Kidney epithelial cell (primary cell): ENCODE results near the gene CNTNAP2. TPM values are rescaled to one million over a fixed set of nuclear protein-coding genes. Genes with fewer than 3 reads are reported as not detected.
"Not testable (repeated sequence)": the region's sequence is repeated elsewhere in the genome, so short reads cannot be mapped to it uniquely, and the experiment has no call there.

ENCODE experiments used
- DNase-seq: peaks from one replicate; pipeline ENCODE4 v3.0.0-alpha.2; 2010; ENCODE audit warnings: low read depth
- H3K27me3 ChIP-seq: 2 replicates; pipeline ENCODE4 v1.6.0; 2011; ENCODE audit warnings: low read length; ENCODE audit not compliant: control insufficient read depth, insufficient read depth
- H3K36me3 ChIP-seq: 2 replicates; pipeline ENCODE4 v1.5.1; 2011; ENCODE audit warnings: low read length; ENCODE audit not compliant: control insufficient read depth, insufficient read depth
- H3K4me3 ChIP-seq: 2 replicates; pipeline ENCODE4 v1.5.1; 2011; ENCODE audit warnings: low read depth, mild to moderate bottlenecking, control low read depth, low read length
- total RNA-seq: library from RNA; depleted of rRNA; stranded (reverse); fragments of >200 nt; gene quantifications from 2 replicates; pipeline ENCODE4 v1.2.3, GENCODE V29; 2015
- TF ChIP-seq, protein P1 (sequence below): IDR thresholded peaks from 2 replicates; pipeline ENCODE4 v1.5.1; 2011; ENCODE audit warnings: mild to moderate bottlenecking, moderate library complexity, low read length, control low read depth, inconsistent platforms; ENCODE audit not compliant: insufficient read depth, poor library complexity, severe bottlenecking

Gene CNTNAP2
- total RNA-seq, 1 donor from 2014 or later = 14.0 TPM

DNA sequence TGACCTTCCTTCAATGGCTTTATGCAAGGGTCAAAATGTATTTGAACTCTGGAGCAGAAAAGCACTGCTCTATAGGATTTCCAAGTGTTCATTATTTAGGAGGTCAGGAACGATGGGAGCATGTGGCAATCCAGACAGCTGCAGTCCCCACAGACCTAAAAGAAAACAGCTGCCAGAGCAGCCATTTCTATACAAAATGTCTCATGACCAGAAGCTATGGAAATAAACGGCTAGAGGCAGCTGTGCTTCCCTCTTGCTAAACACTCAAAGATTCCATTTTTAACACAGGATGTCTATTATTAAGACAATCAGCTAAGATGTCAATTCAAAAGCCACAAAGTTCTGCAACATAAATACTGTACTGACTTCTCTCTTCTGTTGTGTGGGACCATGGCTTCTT lies 1594.8 kb downstream of the CNTNAP2 start:
- Histone ChIP-seq H3K4me3 (no peak overlapping the region), H3K27me3 (no peaks in the 10 kb centered on the region), H3K36me3 (no peaks in the 10 kb centered on the region)
- TF ChIP-seq, protein P1, sequence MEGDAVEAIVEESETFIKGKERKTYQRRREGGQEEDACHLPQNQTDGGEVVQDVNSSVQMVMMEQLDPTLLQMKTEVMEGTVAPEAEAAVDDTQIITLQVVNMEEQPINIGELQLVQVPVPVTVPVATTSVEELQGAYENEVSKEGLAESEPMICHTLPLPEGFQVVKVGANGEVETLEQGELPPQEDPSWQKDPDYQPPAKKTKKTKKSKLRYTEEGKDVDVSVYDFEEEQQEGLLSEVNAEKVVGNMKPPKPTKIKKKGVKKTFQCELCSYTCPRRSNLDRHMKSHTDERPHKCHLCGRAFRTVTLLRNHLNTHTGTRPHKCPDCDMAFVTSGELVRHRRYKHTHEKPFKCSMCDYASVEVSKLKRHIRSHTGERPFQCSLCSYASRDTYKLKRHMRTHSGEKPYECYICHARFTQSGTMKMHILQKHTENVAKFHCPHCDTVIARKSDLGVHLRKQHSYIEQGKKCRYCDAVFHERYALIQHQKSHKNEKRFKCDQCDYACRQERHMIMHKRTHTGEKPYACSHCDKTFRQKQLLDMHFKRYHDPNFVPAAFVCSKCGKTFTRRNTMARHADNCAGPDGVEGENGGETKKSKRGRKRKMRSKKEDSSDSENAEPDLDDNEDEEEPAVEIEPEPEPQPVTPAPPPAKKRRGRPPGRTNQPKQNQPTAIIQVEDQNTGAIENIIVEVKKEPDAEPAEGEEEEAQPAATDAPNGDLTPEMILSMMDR = no peak
- no peak for DNase-seq

DNA sequence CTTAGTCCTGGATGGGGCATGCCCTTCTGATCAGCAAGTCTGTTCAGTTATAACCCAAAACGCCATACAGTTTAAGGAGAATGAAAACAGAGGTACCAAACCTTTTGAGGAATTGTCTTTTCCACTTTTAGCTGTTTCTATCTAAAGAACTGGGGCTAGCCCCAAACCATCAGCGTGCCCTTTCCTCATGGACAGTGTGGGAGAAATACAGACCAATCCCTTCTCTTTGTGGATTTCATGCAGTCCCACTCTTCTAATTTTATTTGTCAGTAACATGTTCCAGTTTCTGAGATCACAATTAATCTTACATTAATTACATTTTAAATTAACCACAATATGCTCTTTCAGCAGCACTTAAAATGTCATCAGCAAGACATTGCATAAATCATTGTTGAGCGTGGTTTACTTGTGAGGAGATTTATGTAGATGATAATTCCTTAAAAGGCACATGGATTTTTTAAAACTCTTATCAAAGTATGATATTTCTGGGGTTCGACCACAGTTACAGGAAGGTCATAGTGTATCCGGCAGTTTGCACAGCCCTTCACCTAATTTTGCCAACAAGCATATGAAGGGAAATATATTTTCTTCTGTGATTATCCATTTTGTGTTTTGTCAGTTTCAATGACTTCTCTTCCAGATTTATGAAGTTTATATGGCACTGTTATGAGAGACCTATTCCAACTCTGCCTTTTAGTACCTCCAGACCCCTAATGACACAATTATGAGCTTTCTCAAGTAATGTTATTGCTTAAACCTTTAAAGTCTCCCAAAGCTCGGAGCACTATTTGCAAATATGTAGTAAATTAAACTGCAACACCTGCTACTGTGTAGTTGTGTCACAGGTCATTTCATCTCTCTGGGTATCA lies 1605.6 kb downstream of the CNTNAP2 start:
- TF ChIP-seq, protein P1 = no peak
- H3K27me3 ChIP-seq = no peaks in the 10 kb centered on the region

DNA sequence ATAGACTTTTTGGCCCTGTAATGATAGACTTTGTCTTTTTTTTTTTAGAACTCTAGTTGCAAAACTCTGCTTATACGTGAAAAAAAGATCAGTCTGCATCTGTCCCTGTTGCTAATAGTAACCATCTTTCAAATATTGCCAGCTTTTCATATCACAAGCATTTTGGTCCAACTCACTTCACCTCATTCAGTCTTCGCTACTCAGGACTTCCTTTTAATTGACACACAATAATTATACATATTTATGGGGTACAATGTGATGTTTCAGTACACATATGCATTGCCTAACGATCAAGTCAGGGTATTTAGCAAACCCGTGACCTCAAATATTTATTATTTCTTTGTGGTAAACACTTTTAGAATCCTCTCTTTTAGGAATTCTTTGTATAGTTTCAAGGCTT lies 1606.9 kb downstream of the CNTNAP2 start:
- no peak for DNase-seq
- Histone ChIP-seq H3K4me3 (no peak overlapping the region), H3K27me3 (no peaks in the 10 kb centered on the region), H3K36me3 (no peaks in the 10 kb centered on the region)
- TF ChIP-seq, protein P1 = no peak

More for the DNA sequence above, 1605.6 kb downstream of the CNTNAP2 start:
- DNase-seq = no peak
- no peaks in the 10 kb centered on the region for H3K36me3 ChIP-seq
- no peak overlapping the region for H3K4me3 ChIP-seq

DNA sequence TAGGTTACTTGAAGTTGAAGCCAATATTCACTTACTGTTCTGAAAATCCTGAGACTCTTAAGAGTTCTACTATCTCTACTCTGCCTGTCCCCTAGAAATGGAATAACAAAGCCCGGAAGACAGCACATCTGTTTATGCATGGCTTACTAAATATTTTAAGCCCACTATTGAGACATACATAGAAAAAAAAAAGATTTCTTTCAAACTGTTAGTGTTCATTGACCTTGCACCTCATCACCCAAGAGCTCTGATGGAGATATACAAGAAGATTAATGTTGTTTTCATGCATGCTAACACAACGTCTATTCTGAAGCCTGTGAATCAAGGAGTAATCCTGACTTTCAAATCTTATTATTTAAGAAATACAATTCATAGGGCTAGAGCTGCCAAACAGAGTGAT lies 1614.7 kb downstream of the CNTNAP2 start:
- Histone ChIP-seq H3K4me3 (no peak overlapping the region), H3K27me3 (no peaks in the 10 kb centered on the region), H3K36me3 (no peaks in the 10 kb centered on the region)
- TF ChIP-seq, protein P1 = no peak
- DNase-seq = no peak

DNA sequence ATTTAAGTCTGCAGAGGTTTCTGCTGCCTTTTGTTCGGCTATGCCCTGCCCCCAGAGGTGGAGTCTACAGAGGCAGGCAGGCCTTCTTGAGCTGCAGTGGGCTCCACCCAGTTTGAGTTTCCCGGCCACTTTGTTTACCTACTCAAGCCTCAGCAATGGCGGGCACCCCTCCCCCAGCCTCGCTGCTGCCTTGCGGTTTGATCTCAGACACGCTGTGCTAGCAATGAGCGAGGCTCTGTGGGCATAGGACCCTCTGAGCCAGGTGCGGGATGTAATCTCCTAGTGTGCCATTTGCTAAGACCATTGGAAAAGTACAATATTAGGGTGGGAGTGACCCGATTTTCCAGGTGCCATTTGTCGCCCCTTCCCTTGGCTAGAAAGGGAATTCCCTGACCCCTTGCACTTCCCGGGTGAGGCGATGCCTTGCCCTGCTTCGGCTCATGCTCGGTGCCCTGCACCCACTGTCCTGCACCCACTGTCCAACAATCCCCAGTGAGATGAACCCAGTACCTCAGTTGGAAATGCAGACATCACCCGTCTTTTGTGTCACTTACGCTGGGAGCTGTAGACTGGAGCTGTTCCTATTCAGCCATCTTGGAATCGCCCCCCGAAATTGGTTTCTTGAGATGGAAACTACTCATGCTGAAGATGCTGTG lies 1621.1 kb downstream of the CNTNAP2 start:
- not testable (repeated sequence) for H3K4me3 ChIP-seq, H3K27me3 ChIP-seq, H3K36me3 ChIP-seq, DNase-seq

DNA sequence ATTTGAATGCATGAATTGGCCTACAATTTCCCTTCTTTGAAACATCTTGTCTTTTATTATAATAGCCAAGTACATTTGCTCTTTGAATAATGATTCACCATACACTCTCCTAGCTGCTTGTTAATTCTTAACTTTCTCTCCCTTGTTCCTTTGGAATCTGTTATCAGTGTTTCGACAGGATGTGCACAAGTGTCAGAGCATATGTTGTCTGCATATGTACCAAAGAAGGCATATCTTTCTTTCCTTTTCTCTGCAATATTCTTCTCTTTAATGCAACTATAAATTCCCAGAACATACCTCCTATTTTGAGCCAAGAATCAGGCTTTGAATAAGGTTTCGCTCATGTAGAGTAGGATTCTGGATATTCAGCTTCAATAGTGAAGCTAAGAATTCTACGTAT lies 1625.7 kb downstream of the CNTNAP2 start:
- Histone ChIP-seq H3K4me3 (no peak overlapping the region), H3K36me3 (no peaks in the 10 kb centered on the region), H3K27me3 (no peaks in the 10 kb centered on the region)
- TF ChIP-seq, protein P1 = no peak
- DNase-seq = no peak
